ENCODE results near the gene CCDC8.
"Not testable (repeated sequence)": the region's sequence is repeated elsewhere in the genome, so short reads cannot be mapped to it uniquely, and the experiment has no call there.

The CCDC8 gene

DNA sequence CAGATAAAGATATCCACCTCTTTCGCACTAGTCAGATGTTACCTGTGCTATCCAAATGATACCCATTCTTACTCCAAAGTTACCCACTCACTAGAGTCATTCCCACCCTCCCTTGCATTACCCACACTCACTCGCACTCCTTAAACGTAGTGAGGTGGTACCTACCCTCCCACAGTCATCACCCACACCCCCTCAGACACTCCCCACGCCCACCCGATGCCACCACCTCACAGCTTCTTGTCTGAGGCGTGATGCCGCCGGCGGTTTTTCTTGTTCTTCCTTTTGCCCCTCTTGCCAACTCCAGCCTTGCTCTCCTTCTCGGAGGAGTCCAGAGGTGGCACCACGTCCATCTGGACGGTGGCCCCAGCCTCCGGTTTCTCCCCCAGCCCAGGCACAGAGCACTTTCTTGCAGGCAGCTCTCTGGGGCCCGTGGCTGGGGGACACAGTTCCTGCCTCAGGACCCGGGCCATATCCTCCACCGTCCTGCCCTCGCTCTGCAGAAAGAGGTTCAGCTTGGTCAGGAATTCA lies 14.2 kb upstream of the CCDC8 start:
- no peak for DNase-seq

GRCh38 chr19:46426506-46427162 lies 13.3 kb upstream of the CCDC8 start:
- DNase-seq = no peak

- no peak for DNase-seq
These were observed 12.7 kb upstream of the CCDC8 start for GRCh38 chr19:46426035-46426505.

- DNase-seq = no peak
These were observed 9.8 kb upstream of the CCDC8 start for GRCh38 chr19:46423188-46423587.

- DNase-seq = no peak
These were observed 9.0 kb upstream of the CCDC8 start for GRCh38 chr19:46422344-46422743.

DNA sequence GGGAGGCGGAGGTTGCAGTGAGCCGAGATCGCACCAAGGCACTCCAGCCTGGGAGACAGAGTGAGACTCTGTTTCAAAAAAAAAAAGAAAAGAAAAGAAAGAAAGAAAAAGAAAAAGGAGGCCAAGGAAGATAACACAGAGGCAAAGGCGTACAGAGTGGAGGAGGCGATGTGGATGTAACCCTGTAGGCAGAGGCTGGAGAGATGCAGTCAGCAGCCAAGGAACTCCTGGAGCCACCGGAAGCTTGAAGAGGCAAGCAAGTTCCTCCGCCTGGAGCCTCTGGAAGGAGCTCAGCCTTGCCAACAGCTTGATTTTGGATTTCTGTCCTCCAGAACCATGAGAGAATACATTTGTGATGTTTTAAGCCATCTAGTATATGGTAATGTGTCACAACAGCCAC lies 6.7 kb upstream of the CCDC8 start:
- no peak for DNase-seq

DNA sequence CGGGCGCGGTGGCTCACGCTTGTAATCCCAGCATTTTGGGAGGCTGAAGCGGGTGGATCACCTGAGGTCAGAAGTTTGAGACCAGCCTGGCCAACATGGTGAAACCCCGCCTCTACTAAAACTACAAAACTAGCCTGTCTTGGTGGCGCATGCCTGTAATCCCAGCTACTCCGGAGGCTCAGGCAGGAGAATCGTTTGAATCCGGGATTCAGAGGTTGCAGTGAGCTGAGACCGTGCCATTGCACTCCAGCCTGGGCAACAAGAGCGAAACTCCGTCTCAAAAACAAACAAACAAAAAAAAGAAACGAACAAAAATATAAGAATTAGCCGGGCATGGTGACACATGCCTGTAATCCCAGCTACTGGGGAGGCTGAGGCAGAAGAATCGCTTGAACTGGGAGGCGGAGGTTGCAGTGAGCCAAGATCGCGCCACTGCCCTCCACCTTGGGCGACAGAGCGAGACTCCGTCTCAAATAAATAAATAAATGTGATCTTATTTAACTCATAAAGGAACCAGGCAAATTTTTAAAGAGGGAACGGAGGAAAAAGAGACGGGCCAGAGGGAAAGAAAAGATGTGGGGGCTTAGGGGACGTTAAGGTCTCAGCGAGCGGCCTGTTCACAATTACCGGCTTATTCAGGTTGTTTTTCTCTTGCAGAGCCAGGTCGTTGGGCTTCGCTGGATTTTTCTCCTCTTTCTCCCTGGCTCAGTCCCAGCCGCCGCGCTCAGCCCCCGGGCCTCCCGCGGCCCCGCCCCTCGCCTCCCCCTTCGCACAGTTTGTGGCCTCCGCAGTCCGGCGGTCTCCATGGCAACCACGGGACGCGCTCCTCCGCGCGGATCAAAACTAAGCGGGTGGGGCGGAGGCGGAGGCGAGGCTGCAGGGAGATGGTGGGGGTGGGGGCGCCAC lies 2.7 kb upstream of the CCDC8 start:
- not testable (repeated sequence) for DNase-seq

- DNase-seq = not testable (repeated sequence)
These were observed 1.5 kb upstream of the CCDC8 start for GRCh38 chr19:46414899-46415298.

DNA sequence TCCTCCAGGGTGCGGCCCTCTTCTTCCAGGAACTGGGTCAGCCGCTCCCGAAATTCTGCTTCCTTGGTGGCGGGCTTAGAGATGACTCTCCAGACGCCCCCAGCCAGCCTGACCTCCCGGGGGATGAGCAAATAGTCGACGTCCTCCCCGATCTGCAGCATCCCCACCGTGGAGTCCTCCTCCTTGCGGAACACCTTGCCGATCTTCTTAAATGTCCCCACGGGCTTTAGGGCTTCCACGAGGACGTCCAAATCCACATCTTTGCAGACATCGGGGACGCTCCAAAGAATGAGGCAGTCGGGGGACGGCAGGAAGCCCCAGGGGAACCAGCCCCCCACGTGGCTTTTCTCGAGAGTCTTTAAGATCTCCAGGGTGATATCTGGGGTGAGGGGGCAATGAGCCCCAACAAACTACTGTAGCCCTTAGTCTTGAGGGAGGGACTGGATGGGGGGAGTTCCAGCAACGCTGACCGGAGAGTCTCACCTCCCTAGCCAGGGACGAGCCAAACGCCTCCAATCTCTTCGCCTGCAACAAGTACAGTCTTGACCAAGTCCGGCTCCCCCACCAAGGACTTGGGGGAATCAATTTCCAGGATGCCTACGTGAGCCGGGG lies 608 bp downstream of the CCDC8 start:
- no peak for DNase-seq

- no peak for DNase-seq
These were observed 1.3 kb downstream of the CCDC8 start for GRCh38 chr19:46411925-46412649.

DNA sequence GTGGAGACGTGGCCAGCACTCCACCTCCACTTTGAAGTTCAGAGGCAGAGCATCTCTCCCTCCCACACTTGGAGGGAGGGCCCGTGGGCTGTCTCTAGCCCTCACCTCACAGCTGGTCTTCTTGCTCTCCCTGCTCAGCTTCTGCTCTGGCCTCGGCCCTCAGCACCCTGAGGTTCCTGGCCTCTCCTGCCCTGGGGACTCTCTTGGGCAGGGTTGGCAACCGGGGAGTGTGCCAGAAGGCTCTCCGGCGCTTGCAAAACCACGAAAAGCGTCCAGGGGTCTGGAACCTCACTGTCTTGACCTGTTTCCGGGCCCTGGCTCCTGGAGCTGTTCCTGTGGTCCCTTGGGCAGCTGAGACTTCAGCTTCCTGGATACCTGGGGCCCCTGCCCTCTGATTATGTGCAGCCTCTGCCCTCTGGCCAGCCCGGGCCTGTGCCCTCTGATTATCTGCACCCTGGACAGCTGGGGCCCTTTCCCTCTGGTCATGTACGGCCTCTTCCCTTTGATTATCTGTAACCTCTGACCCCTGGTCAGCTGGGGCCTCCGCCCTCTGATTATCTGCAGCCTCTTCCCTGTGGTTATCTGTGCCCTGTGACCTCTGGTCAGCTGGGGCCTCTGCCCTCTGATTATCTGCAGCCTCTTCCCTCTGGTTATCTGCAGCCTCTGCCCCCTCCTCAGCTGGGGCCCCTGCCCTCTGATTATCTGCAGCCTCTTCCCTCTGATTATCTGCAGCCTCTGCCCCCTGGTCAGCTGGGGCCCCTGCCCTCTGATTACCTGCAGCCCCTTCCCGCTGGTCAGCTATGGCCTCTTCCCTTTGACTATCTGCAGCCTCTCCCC lies 2.1 kb downstream of the CCDC8 start:
- no peak for DNase-seq

- no peak for DNase-seq
These were observed 2.9 kb downstream of the CCDC8 start for GRCh38 chr19:46410205-46411087.

- DNase-seq = no peak
These were observed 4.2 kb downstream of the CCDC8 start for GRCh38 chr19:46409191-46409590.

DNA sequence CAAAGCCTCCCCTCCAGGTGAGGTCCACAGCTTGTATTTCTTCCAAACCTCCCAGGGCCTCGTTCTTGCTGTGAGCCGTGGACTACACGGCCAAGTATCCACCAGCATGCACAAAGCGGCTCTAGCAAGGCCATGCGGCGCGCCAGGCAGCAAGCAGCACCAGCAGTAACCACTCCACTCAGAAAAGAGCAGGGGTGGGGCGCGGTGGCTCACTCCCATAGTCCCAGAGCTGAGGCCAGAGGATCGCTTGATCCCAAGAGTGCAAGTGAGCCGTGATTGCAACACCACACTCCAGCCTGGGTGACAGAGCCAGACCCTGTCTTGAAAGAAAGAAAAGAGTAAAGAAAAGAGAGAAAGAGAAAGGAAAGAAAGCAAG lies 4.7 kb downstream of the CCDC8 start:
- DNase-seq = no peak

DNA sequence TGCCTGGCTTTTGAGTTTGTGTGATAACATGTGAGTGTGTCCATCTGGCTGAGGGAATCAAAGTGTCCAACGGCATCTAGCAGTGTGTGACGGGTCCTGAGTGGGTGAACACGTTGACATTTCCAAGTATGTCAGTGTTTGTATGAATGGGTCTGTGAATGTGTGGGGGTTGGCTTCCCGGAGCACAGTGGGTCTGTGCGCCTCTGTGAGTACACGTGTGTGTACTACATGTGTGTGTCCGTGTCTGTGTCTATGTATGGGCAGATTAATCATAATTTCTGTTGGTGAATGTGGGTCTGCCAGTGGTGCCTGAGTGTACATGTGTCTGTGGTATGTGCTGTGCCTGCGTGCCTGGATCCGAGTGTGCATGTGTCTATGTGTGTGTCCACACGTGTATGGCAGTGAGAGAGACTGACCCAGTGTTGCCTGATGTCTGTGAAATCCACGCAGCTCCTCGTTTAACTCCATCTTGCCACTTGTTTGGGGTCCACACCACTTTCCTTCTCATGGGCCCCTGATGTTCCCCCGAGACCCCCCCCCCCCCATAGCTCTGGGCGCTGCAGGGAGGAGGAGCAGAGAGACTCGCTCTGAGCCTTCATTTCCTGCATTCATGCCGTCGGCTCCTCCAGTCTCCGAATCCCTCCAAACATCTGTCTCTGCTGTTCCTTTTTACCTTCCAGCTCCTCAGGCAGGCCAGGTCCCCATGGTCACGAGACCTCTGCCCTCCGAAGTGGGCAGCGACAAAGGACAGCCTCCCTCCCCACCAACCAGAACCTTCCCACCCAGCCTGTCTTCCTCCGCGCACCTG lies 5.3 kb downstream of the CCDC8 start:
- no peak for DNase-seq

- no peak for DNase-seq
These were observed 6.4 kb downstream of the CCDC8 start for GRCh38 chr19:46406976-46407375.

DNA sequence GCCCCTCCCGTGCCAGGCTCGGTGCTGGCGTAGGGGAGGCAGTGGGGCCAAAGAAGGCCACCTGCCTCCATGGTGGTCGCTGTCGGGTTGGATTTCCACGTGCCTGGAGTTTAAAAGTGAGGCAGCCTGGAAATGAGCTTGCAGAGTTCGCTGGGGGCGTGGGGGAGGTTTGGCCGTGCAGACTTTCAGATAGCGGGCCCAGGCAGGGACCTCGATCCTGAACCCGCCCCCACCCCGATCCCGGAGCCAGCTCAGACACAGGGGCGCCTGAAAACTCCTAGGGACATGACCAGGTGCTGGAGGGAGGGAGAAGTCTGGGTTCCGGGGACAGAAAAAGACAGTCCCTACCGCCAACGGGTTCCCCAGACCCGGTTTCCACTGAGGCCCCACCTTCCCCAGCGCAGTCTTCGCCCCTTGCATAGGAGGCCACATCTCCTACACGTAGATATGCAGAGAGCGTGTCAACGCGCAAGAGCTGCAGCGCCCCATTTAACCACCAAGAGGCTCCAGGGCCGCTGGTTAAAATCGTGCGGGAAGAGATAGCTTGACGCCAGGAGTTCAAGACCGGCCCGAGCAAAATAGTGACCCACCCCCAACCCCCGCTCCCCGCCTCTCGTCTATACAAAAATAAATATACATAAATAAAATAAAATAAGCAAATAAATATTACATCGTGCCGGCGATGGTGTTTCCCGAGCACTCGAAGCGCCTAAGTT lies 8.5 kb downstream of the CCDC8 start:
- DNase-seq = no peak

- no peak for DNase-seq
These were observed 9.2 kb downstream of the CCDC8 start for GRCh38 chr19:46404055-46404752.

GRCh38 chr19:46402725-46403124 lies 10.6 kb downstream of the CCDC8 start:
- peak; percentile 37 for DNase-seq

Measured in activated effector memory CD4-positive, alpha-beta T cell treated with anti-CD3 and anti-CD28 coated beads, Interleukin-2, amount 50 U/mL, for 16 hours (primary cell).